Mesenchymal stem cell (in vitro differentiated cells and primary cell): Measurements from ENCODE around the gene TMEM178B.

Experiments used
- DNase-seq: peaks from one replicate; pipeline ENCODE4 v3.0.0-alpha.2; 2013
- H2AFZ ChIP-seq: one replicate; pipeline ENCODE4 v1.6.1; 2013; ENCODE audit warnings: low read depth, mild to moderate bottlenecking, control low read depth, inconsistent platforms, low read length, moderate library complexity
- H2AK5ac ChIP-seq: 2 replicates; pipeline ENCODE4 v1.6.1; 2013; ENCODE audit warnings: low read length, moderate library complexity, mild to moderate bottlenecking, inconsistent platforms; ENCODE audit not compliant: severe bottlenecking
- H2BK120ac ChIP-seq: one replicate; pipeline ENCODE4 v1.6.1; 2013; ENCODE audit warnings: low read depth, mild to moderate bottlenecking, inconsistent platforms, low read length, moderate library complexity
- H2BK12ac ChIP-seq, 2 experiments: one replicate each; pipeline ENCODE4 v1.6.1; 2013; ENCODE audit warnings: inconsistent platforms in 2 of 2, low read length in 2 of 2, mild to moderate bottlenecking in 2 of 2, moderate library complexity in 2 of 2, control low read depth in 1 of 2
- H2BK15ac ChIP-seq: one replicate; pipeline ENCODE4 v1.6.1; 2013; ENCODE audit warnings: mild to moderate bottlenecking, low read depth, inconsistent platforms; ENCODE audit not compliant: poor library complexity, severe bottlenecking
- H2BK5ac ChIP-seq: 2 replicates; pipeline ENCODE4 v1.6.1; 2013; ENCODE audit warnings: low read depth, mild to moderate bottlenecking, low read length, control low read depth, inconsistent platforms; ENCODE audit not compliant: poor library complexity, severe bottlenecking
- H3K14ac ChIP-seq, 2 experiments: one replicate each; pipeline ENCODE4 v1.6.1; 2013; ENCODE audit warnings: inconsistent platforms in 2 of 2, low read length in 2 of 2, control low read depth in 1 of 2, mild to moderate bottlenecking in 1 of 2, moderate library complexity in 1 of 2
- H3K18ac ChIP-seq, 2 experiments: one replicate each; pipeline ENCODE4 v1.6.1; 2013; ENCODE audit warnings: inconsistent platforms in 2 of 2, low read length in 2 of 2, control low read depth in 1 of 2, low read depth in 1 of 2, mild to moderate bottlenecking in 1 of 2
- H3K23ac ChIP-seq, 2 experiments: one replicate each; pipeline ENCODE4 v1.6.1; 2013; ENCODE audit warnings: inconsistent platforms in 2 of 2, low read length in 2 of 2, mild to moderate bottlenecking in 2 of 2, moderate library complexity in 2 of 2, control low read depth in 1 of 2
- H3K27ac ChIP-seq: 2 replicates; pipeline ENCODE4 v1.5.1; 2013; ENCODE audit warnings: mild to moderate bottlenecking, moderate library complexity, low read length, control low read depth, inconsistent platforms; ENCODE audit not compliant: poor library complexity, severe bottlenecking
- H3K27me3 ChIP-seq, 2 experiments: 2 replicates each; pipeline versions ENCODE4 v1.6.1 to v1.7.0; 2013; ENCODE audit warnings: low read length in 2 of 2, mild to moderate bottlenecking in 2 of 2, moderate library complexity in 2 of 2, control low read depth in 1 of 2, inconsistent platforms in 1 of 2; ENCODE audit not compliant: control insufficient read depth in 1 of 2, insufficient read depth in 1 of 2
- H3K36me3 ChIP-seq, 2 experiments: 2 replicates each; pipeline versions ENCODE4 v1.6.1 to v1.7.0; 2013; ENCODE audit warnings: low read length in 2 of 2, control low read depth in 1 of 2, inconsistent platforms in 1 of 2, low read depth in 1 of 2, mild to moderate bottlenecking in 1 of 2; ENCODE audit not compliant: insufficient read depth in 2 of 2, control insufficient read depth in 1 of 2
- H3K4ac ChIP-seq, 2 experiments: one replicate each; pipeline ENCODE4 v1.6.1; 2013; ENCODE audit warnings: inconsistent platforms in 2 of 2, low read length in 2 of 2, mild to moderate bottlenecking in 2 of 2, moderate library complexity in 2 of 2, control low read depth in 1 of 2, low read depth in 1 of 2
- H3K4me1 ChIP-seq: 2 replicates; pipeline ENCODE4 v1.6.1; 2013; ENCODE audit warnings: low read depth, low read length, control low read depth; ENCODE audit not compliant: control insufficient read depth, insufficient read depth
- H3K4me2 ChIP-seq: 2 replicates; pipeline ENCODE4 v1.6.1; 2013; ENCODE audit warnings: low read length, mild to moderate bottlenecking, inconsistent platforms; ENCODE audit not compliant: poor library complexity, severe bottlenecking
- H3K4me3 ChIP-seq, 2 experiments: 2 replicates each; pipeline versions ENCODE4 v1.5.1 to v1.7.0; 2013; ENCODE audit warnings: low read length in 2 of 2, mild to moderate bottlenecking in 2 of 2, control low read depth in 1 of 2, low read depth in 1 of 2; ENCODE audit not compliant: insufficient read depth in 1 of 2
- H3K79me1 ChIP-seq: replicated peaks from 2 replicates; pipeline ENCODE4 v1.6.1; 2013; ENCODE audit warnings: mild to moderate bottlenecking, control low read depth, low read length, inconsistent platforms; ENCODE audit not compliant: poor library complexity, severe bottlenecking
- H3K9ac ChIP-seq: 2 replicates; pipeline ENCODE4 v1.7.0; 2013; ENCODE audit warnings: mild to moderate bottlenecking, low read length, moderate library complexity
- H3K9me3 ChIP-seq: 2 replicates; pipeline ENCODE4 v1.7.0; 2013; ENCODE audit warnings: mild to moderate bottlenecking, low read length; ENCODE audit not compliant: control insufficient read depth
- H4K8ac ChIP-seq: one replicate; pipeline ENCODE4 v1.6.1; 2013; ENCODE audit warnings: inconsistent platforms, mild to moderate bottlenecking, low read length, moderate library complexity
- H4K91ac ChIP-seq: one replicate; pipeline ENCODE4 v1.6.1; 2013; ENCODE audit warnings: mild to moderate bottlenecking, low read length, inconsistent platforms
- WGBS: methylation state at CpG from one replicate; pipeline ENCODE4 v1.1.7; 2013; ENCODE audit warnings: mixed read lengths; 5-methylcytosine and 5-hydroxymethylcytosine counted together

Gene TMEM178B

GRCh38 chr7:141154131-141154732 is 80.4 kb downstream of the TMEM178B start:
- H3K36me3 ChIP-seq = no peaks in the 10 kb centered on the region
- no peak overlapping the region for H2BK12ac ChIP-seq
- no peak overlapping the region for H3K23ac ChIP-seq
- no peak overlapping the region for H3K9ac ChIP-seq
- H3K79me1 ChIP-seq = peaks cover 11% of the 10 kb centered on the region
- WGBS = 85% methylated on average over 6 of the region's 6 CpGs
- no peak for DNase-seq
- no peaks in the 10 kb centered on the region for H3K9me3 ChIP-seq
- no peak overlapping the region for H3K4me3 ChIP-seq
- H2BK15ac ChIP-seq = no peak overlapping the region
- H3K4me2 ChIP-seq = no peak overlapping the region
- no peak overlapping the region for H3K27ac ChIP-seq
- no peak overlapping the region for H3K18ac ChIP-seq
- H4K8ac ChIP-seq = no peak overlapping the region
- H3K14ac ChIP-seq = no peak overlapping the region
- H2BK120ac ChIP-seq = no peak overlapping the region
- no peak overlapping the region for H3K4ac ChIP-seq
- H2AK5ac ChIP-seq = no peak overlapping the region
- H2BK5ac ChIP-seq = no peak overlapping the region
- H2AFZ ChIP-seq = no peak overlapping the region
- no peak overlapping the region for H4K91ac ChIP-seq
- H3K27me3 ChIP-seq = peaks cover 0 to 4% of the 10 kb centered on the region in 2 experiments
- H3K4me1 ChIP-seq = peaks cover 9% of the 10 kb centered on the region

GRCh38 chr7:141156407-141156806 is 82.5 kb downstream of the TMEM178B start:
- Histone ChIP-seq H3K27me3 (peaks cover 0 to under 1% of the 10 kb centered on the region in 2 experiments), H3K79me1 (peaks cover 8% of the 10 kb centered on the region), H3K23ac (no peak overlapping the region), H3K9me3 (no peaks in the 10 kb centered on the region), H3K4me3 (no peak overlapping the region), H3K36me3 (no peaks in the 10 kb centered on the region), H2BK12ac (no peak overlapping the region), H3K27ac (no peak overlapping the region), H2BK15ac (no peak overlapping the region), H2AK5ac (no peak overlapping the region), H3K4me1 (peaks cover 17% of the 10 kb centered on the region), H3K9ac (no peak overlapping the region), H3K14ac (no peak overlapping the region), H2AFZ (no peak overlapping the region), H4K91ac (no peak overlapping the region), H4K8ac (no peak overlapping the region), H3K18ac (no peak overlapping the region), H3K4ac (no peak overlapping the region), H2BK120ac (no peak overlapping the region), H2BK5ac (no peak overlapping the region), H3K4me2 (peak overlapping the region; percentile 23)
- WGBS = 74% methylated on average over 3 of the region's 4 CpGs
- no peak for DNase-seq

GRCh38 chr7:141157138-141157765 is 83.4 kb downstream of the TMEM178B start:
- Histone ChIP-seq H3K23ac (no peak overlapping the region), H3K14ac (peak overlapping the region in 1 of 2 experiments; percentile 7), H2BK12ac (no peak overlapping the region), H2BK5ac (no peak overlapping the region), H3K4me1 (peaks cover 25% of the 10 kb centered on the region), H2AFZ (no peak overlapping the region), H3K27me3 (no peaks in the 10 kb centered on the region), H2BK15ac (no peak overlapping the region), H4K91ac (no peak overlapping the region), H3K36me3 (no peaks in the 10 kb centered on the region), H3K4me2 (no peak overlapping the region), H3K79me1 (peaks cover 5% of the 10 kb centered on the region), H3K9ac (no peak overlapping the region), H2BK120ac (no peak overlapping the region), H3K4ac (no peak overlapping the region), H3K9me3 (no peaks in the 10 kb centered on the region), H3K4me3 (no peak overlapping the region), H2AK5ac (peak overlapping the region; percentile 80), H3K27ac (no peak overlapping the region), H3K18ac (no peak overlapping the region), H4K8ac (no peak overlapping the region)
- WGBS = 91% methylated on average over 16 of the region's 16 CpGs
- DNase-seq = no peak

- H2BK5ac ChIP-seq = no peak overlapping the region
- peak overlapping the region; percentile 84 for H3K27ac ChIP-seq
Observed at GRCh38 chr7:141158561-141158960, 84.7 kb downstream of the TMEM178B start.

More at GRCh38 chr7:141158561-141158960, 84.7 kb downstream of the TMEM178B start:
- H3K9me3 ChIP-seq = no peaks in the 10 kb centered on the region
- peak; percentile 86 for DNase-seq
- H2BK15ac ChIP-seq = no peak overlapping the region
- H3K27me3 ChIP-seq = no peaks in the 10 kb centered on the region
- no peak overlapping the region for H4K91ac ChIP-seq
- H3K18ac ChIP-seq = no peak overlapping the region
- H3K4me2 ChIP-seq = no peak overlapping the region
- H3K4me1 ChIP-seq = peaks cover 25% of the 10 kb centered on the region
- no peak overlapping the region for H3K23ac ChIP-seq
- H2AK5ac ChIP-seq = no peak overlapping the region
- no peak overlapping the region for H3K14ac ChIP-seq
- no peak overlapping the region for H4K8ac ChIP-seq
- H2BK120ac ChIP-seq = no peak overlapping the region
- H3K4me3 ChIP-seq = no peak overlapping the region
- no peak overlapping the region for H2AFZ ChIP-seq
- H3K4ac ChIP-seq = no peak overlapping the region
- 32% methylated on average over 4 of the region's 4 CpGs for WGBS
- H2BK12ac ChIP-seq = no peak overlapping the region
- H3K9ac ChIP-seq = no peak overlapping the region
- H3K79me1 ChIP-seq = peaks cover 2% of the 10 kb centered on the region
- no peaks in the 10 kb centered on the region for H3K36me3 ChIP-seq
